ENCODE measurements around the gene BCR.

Gene BCR

GRCh38 chr22:23246982-23247766 lies 66.9 kb downstream of the BCR start:
- TF ChIP-seq CTCF (IDR thresholded peaks at IDR 0.05; ENCODE audit: low read depth, low read length): no peak
- H3K4me3 ChIP-seq (ENCODE audit: low read depth, low read length): no peak overlapping the region
- H3K4me1 ChIP-seq: peaks cover 6% of the 10 kb centered on the region
- H3K36me3 ChIP-seq: no peaks in the 10 kb centered on the region
- DNase-seq: no peak
- no peaks in the 10 kb centered on the region for H3K9me3 ChIP-seq
- H3K27me3 ChIP-seq: no peaks in the 10 kb centered on the region

- Histone ChIP-seq H3K27me3 (no peaks in the 10 kb centered on the region), H3K9me3 (no peaks in the 10 kb centered on the region), H3K4me1 (no peaks in the 10 kb centered on the region; the same call in 1 of the 2 replicates), H3K4me3 (ENCODE audit: low read depth, low read length) (no peak overlapping the region), H3K36me3 (no peaks in the 10 kb centered on the region)
- no peak for TF ChIP-seq CTCF (IDR thresholded peaks at IDR 0.05; ENCODE audit: low read depth, low read length)
- no peak for DNase-seq
Observed at GRCh38 chr22:23248583-23248982, 68.3 kb downstream of the BCR start.

GRCh38 chr22:23250056-23250784 lies 69.9 kb downstream of the BCR start:
- Histone ChIP-seq H3K4me3 (ENCODE audit: low read depth, low read length) (no peak overlapping the region), H3K27me3 (no peaks in the 10 kb centered on the region), H3K36me3 (no peaks in the 10 kb centered on the region), H3K4me1 (no peaks in the 10 kb centered on the region; the same call in 1 of the 2 replicates), H3K9me3 (no peaks in the 10 kb centered on the region)
- no peak for TF ChIP-seq CTCF (IDR thresholded peaks at IDR 0.05; ENCODE audit: low read depth, low read length)
- DNase-seq: no peak

- H3K9me3 ChIP-seq: no peaks in the 10 kb centered on the region
- H3K4me3 ChIP-seq (ENCODE audit: low read depth, low read length): no peak overlapping the region
- no peak for DNase-seq
- no peaks in the 10 kb centered on the region; the same call in 1 of the 2 replicates for H3K4me1 ChIP-seq
- H3K36me3 ChIP-seq: no peaks in the 10 kb centered on the region; the same call in 1 of the 2 replicates
- no peaks in the 10 kb centered on the region for H3K27me3 ChIP-seq
- TF ChIP-seq CTCF (IDR thresholded peaks at IDR 0.05; ENCODE audit: low read depth, low read length): no peak
Observed at GRCh38 chr22:23250785-23251363, 70.6 kb downstream of the BCR start.

- H3K36me3 ChIP-seq: no peaks in the 10 kb centered on the region; the same call in 1 of the 2 replicates
- no peaks in the 10 kb centered on the region; the same call in 1 of the 2 replicates for H3K4me1 ChIP-seq
- no peak for TF ChIP-seq CTCF (IDR thresholded peaks at IDR 0.05; ENCODE audit: low read depth, low read length)
- H3K4me3 ChIP-seq (ENCODE audit: low read depth, low read length): no peak overlapping the region
- no peaks in the 10 kb centered on the region for H3K27me3 ChIP-seq
- no peak for DNase-seq
- H3K9me3 ChIP-seq: no peaks in the 10 kb centered on the region
Observed at GRCh38 chr22:23251445-23252093, 71.3 kb downstream of the BCR start.

Data from BE2C (cell line).